Measurements from ENCODE around the gene COX6A2.
"Not testable (repeated sequence)": the region's sequence is repeated elsewhere in the genome, so short reads cannot be mapped to it uniquely, and the experiment has no call there.

COX6A2 gene

GRCh38 chr16:31427441-31428278 lies 500 bp downstream of the COX6A2 start:
- H3K4me1 ChIP-seq (ENCODE audit: control insufficient read depth, low read depth, low read length), result no peaks in the 10 kb centered on the region
- H3K4me3 ChIP-seq (ENCODE audit: low read length), result no peak overlapping the region
- H3K27ac ChIP-seq (ENCODE audit: low read length), result no peak overlapping the region

GRCh38 chr16:31423801-31424200 lies 4.4 kb downstream of the COX6A2 start:
- H3K36me3 ChIP-seq (ENCODE audit: control insufficient read depth, low read depth, low read length), result no peaks in the 10 kb centered on the region
- no peak overlapping the region for H3K9ac ChIP-seq (ENCODE audit: low read length)
- no peak overlapping the region for H3K4me3 ChIP-seq (ENCODE audit: low read length)
- H3K27me3 ChIP-seq (ENCODE audit: control insufficient read depth, insufficient read depth, low read length), result no peaks in the 10 kb centered on the region
- no peak overlapping the region for H3K27ac ChIP-seq (ENCODE audit: low read length)
- H3K9me3 ChIP-seq (ENCODE audit: control insufficient read depth, low read depth, low read length), result no peaks in the 10 kb centered on the region
- H3K4me1 ChIP-seq (ENCODE audit: control insufficient read depth, low read depth, low read length), result no peaks in the 10 kb centered on the region

More at GRCh38 chr16:31427441-31428278, 500 bp downstream of the COX6A2 start:
- Histone ChIP-seq H3K36me3 (ENCODE audit: control insufficient read depth, low read depth, low read length) (no peaks in the 10 kb centered on the region), H3K27me3 (ENCODE audit: control insufficient read depth, insufficient read depth, low read length) (no peaks in the 10 kb centered on the region), H3K9me3 (ENCODE audit: control insufficient read depth, low read depth, low read length) (no peaks in the 10 kb centered on the region), H3K9ac (ENCODE audit: low read length) (no peak overlapping the region)

- Histone ChIP-seq H3K27me3 (ENCODE audit: control insufficient read depth, insufficient read depth, low read length) (no peaks in the 10 kb centered on the region), H3K9me3 (ENCODE audit: control insufficient read depth, low read depth, low read length) (no peaks in the 10 kb centered on the region), H3K27ac (ENCODE audit: low read length) (no peak overlapping the region), H3K4me1 (ENCODE audit: control insufficient read depth, low read depth, low read length) (no peaks in the 10 kb centered on the region), H3K4me3 (ENCODE audit: low read length) (no peak overlapping the region), H3K36me3 (ENCODE audit: control insufficient read depth, low read depth, low read length) (no peaks in the 10 kb centered on the region), H3K9ac (ENCODE audit: low read length) (no peak overlapping the region)
Observed at GRCh38 chr16:31423241-31423640, 4.9 kb downstream of the COX6A2 start.

- Histone ChIP-seq H3K4me1 (ENCODE audit: control insufficient read depth, low read depth, low read length) (no peaks in the 10 kb centered on the region), H3K4me3 (ENCODE audit: low read length) (no peak overlapping the region), H3K36me3 (ENCODE audit: control insufficient read depth, low read depth, low read length) (no peaks in the 10 kb centered on the region), H3K27ac (ENCODE audit: low read length) (no peak overlapping the region), H3K9me3 (ENCODE audit: control insufficient read depth, low read depth, low read length) (no peaks in the 10 kb centered on the region), H3K9ac (ENCODE audit: low read length) (no peak overlapping the region), H3K27me3 (ENCODE audit: control insufficient read depth, insufficient read depth, low read length) (no peaks in the 10 kb centered on the region)
Observed at GRCh38 chr16:31421587-31421986, 6.6 kb downstream of the COX6A2 start.

GRCh38 chr16:31420037-31420436 lies 8.1 kb downstream of the COX6A2 start:
- H3K27me3 ChIP-seq (ENCODE audit: control insufficient read depth, insufficient read depth, low read length), result no peaks in the 10 kb centered on the region
- no peak overlapping the region for H3K4me3 ChIP-seq (ENCODE audit: low read length)
- no peaks in the 10 kb centered on the region for H3K9me3 ChIP-seq (ENCODE audit: control insufficient read depth, low read depth, low read length)
- no peaks in the 10 kb centered on the region for H3K4me1 ChIP-seq (ENCODE audit: control insufficient read depth, low read depth, low read length)
- H3K27ac ChIP-seq (ENCODE audit: low read length), result no peak overlapping the region
- H3K36me3 ChIP-seq (ENCODE audit: control insufficient read depth, low read depth, low read length), result no peaks in the 10 kb centered on the region
- H3K9ac ChIP-seq (ENCODE audit: low read length), result no peak overlapping the region

- Histone ChIP-seq H3K9ac (ENCODE audit: low read length) (no peak overlapping the region), H3K27me3 (ENCODE audit: control insufficient read depth, insufficient read depth, low read length) (no peaks in the 10 kb centered on the region), H3K27ac (ENCODE audit: low read length) (no peak overlapping the region)
Observed at GRCh38 chr16:31417916-31418315, 10.2 kb downstream of the COX6A2 start.

GRCh38 chr16:31417036-31417435 lies 11.1 kb downstream of the COX6A2 start:
- H3K27ac ChIP-seq (ENCODE audit: low read length); H3K4me1 ChIP-seq (ENCODE audit: control insufficient read depth, low read depth, low read length); H3K27me3 ChIP-seq (ENCODE audit: control insufficient read depth, insufficient read depth, low read length); H3K9me3 ChIP-seq (ENCODE audit: control insufficient read depth, low read depth, low read length); H3K9ac ChIP-seq (ENCODE audit: low read length); H3K36me3 ChIP-seq (ENCODE audit: control insufficient read depth, low read depth, low read length); H3K4me3 ChIP-seq (ENCODE audit: low read length): not testable (repeated sequence)

More at GRCh38 chr16:31417916-31418315, 10.2 kb downstream of the COX6A2 start:
- no peak overlapping the region for H3K4me3 ChIP-seq (ENCODE audit: low read length)
- no peaks in the 10 kb centered on the region for H3K36me3 ChIP-seq (ENCODE audit: control insufficient read depth, low read depth, low read length)
- H3K9me3 ChIP-seq (ENCODE audit: control insufficient read depth, low read depth, low read length), result no peaks in the 10 kb centered on the region
- H3K4me1 ChIP-seq (ENCODE audit: control insufficient read depth, low read depth, low read length), result no peaks in the 10 kb centered on the region

GRCh38 chr16:31416371-31416770 lies 11.8 kb downstream of the COX6A2 start:
- no peak overlapping the region for H3K9ac ChIP-seq (ENCODE audit: low read length)
- H3K4me1 ChIP-seq (ENCODE audit: control insufficient read depth, low read depth, low read length), result no peaks in the 10 kb centered on the region
- H3K27me3 ChIP-seq (ENCODE audit: control insufficient read depth, insufficient read depth, low read length), result no peaks in the 10 kb centered on the region
- H3K9me3 ChIP-seq (ENCODE audit: control insufficient read depth, low read depth, low read length), result no peaks in the 10 kb centered on the region
- H3K27ac ChIP-seq (ENCODE audit: low read length), result no peak overlapping the region
- no peak overlapping the region for H3K4me3 ChIP-seq (ENCODE audit: low read length)
- no peaks in the 10 kb centered on the region for H3K36me3 ChIP-seq (ENCODE audit: control insufficient read depth, low read depth, low read length)

GRCh38 chr16:31414706-31415105 lies 13.5 kb downstream of the COX6A2 start:
- Histone ChIP-seq H3K4me1 (ENCODE audit: control insufficient read depth, low read depth, low read length) (no peaks in the 10 kb centered on the region), H3K27me3 (ENCODE audit: control insufficient read depth, insufficient read depth, low read length) (no peaks in the 10 kb centered on the region), H3K4me3 (ENCODE audit: low read length) (no peak overlapping the region), H3K9me3 (ENCODE audit: control insufficient read depth, low read depth, low read length) (no peaks in the 10 kb centered on the region), H3K27ac (ENCODE audit: low read length) (no peak overlapping the region), H3K9ac (ENCODE audit: low read length) (no peak overlapping the region), H3K36me3 (ENCODE audit: control insufficient read depth, low read depth, low read length) (no peaks in the 10 kb centered on the region)

- H3K27ac ChIP-seq (ENCODE audit: low read length), result no peak overlapping the region
Observed at GRCh38 chr16:31413943-31414342, 14.2 kb downstream of the COX6A2 start.

GRCh38 chr16:31413381-31413780 lies 14.8 kb downstream of the COX6A2 start:
- H3K4me3 ChIP-seq (ENCODE audit: low read length), result no peak overlapping the region
- no peaks in the 10 kb centered on the region for H3K9me3 ChIP-seq (ENCODE audit: control insufficient read depth, low read depth, low read length)
- H3K9ac ChIP-seq (ENCODE audit: low read length), result no peak overlapping the region
- H3K27ac ChIP-seq (ENCODE audit: low read length), result no peak overlapping the region
- no peaks in the 10 kb centered on the region for H3K27me3 ChIP-seq (ENCODE audit: control insufficient read depth, insufficient read depth, low read length)
- H3K36me3 ChIP-seq (ENCODE audit: control insufficient read depth, low read depth, low read length), result no peaks in the 10 kb centered on the region
- H3K4me1 ChIP-seq (ENCODE audit: control insufficient read depth, low read depth, low read length), result no peaks in the 10 kb centered on the region

More at GRCh38 chr16:31413943-31414342, 14.2 kb downstream of the COX6A2 start:
- H3K4me3 ChIP-seq (ENCODE audit: low read length), result no peak overlapping the region
- no peaks in the 10 kb centered on the region for H3K27me3 ChIP-seq (ENCODE audit: control insufficient read depth, insufficient read depth, low read length)
- no peaks in the 10 kb centered on the region for H3K9me3 ChIP-seq (ENCODE audit: control insufficient read depth, low read depth, low read length)
- no peak overlapping the region for H3K9ac ChIP-seq (ENCODE audit: low read length)
- H3K4me1 ChIP-seq (ENCODE audit: control insufficient read depth, low read depth, low read length), result no peaks in the 10 kb centered on the region
- H3K36me3 ChIP-seq (ENCODE audit: control insufficient read depth, low read depth, low read length), result no peaks in the 10 kb centered on the region

GRCh38 chr16:31412750-31413149 lies 15.4 kb downstream of the COX6A2 start:
- no peak overlapping the region for H3K27ac ChIP-seq (ENCODE audit: low read length)
- no peaks in the 10 kb centered on the region for H3K4me1 ChIP-seq (ENCODE audit: control insufficient read depth, low read depth, low read length)
- H3K9me3 ChIP-seq (ENCODE audit: control insufficient read depth, low read depth, low read length), result no peaks in the 10 kb centered on the region
- no peak overlapping the region for H3K4me3 ChIP-seq (ENCODE audit: low read length)
- H3K9ac ChIP-seq (ENCODE audit: low read length), result no peak overlapping the region
- H3K27me3 ChIP-seq (ENCODE audit: control insufficient read depth, insufficient read depth, low read length), result no peaks in the 10 kb centered on the region
- H3K36me3 ChIP-seq (ENCODE audit: control insufficient read depth, low read depth, low read length), result no peaks in the 10 kb centered on the region

Data from iPS-18a (cell line).